H9 (cell line): ENCODE results near the gene FGFR3. TPM values are rescaled to one million over a fixed set of nuclear protein-coding genes. Genes with fewer than 3 reads are reported as not detected.

Experiments
- DNase-seq: peaks from one replicate; pipeline ENCODE4 v3.0.0-alpha.2; 2017
- H2AFZ ChIP-seq: one replicate; pipeline ENCODE4 v1.6.1; 2013; ENCODE audit warnings: mild to moderate bottlenecking, low read length, control low read depth, moderate library complexity
- H2AK5ac ChIP-seq: 2 replicates; pipeline ENCODE4 v1.6.1; 2013; ENCODE audit warnings: low read length, control low read depth, mixed read lengths; ENCODE audit not compliant: insufficient read length
- H2BK120ac ChIP-seq: one replicate; pipeline ENCODE4 v1.6.1; 2013; ENCODE audit warnings: low read depth, mild to moderate bottlenecking, low read length, control low read depth, inconsistent platforms; ENCODE audit not compliant: poor library complexity, severe bottlenecking
- H2BK12ac ChIP-seq: 2 replicates; pipeline ENCODE4 v1.6.1; 2013; ENCODE audit warnings: low read length, control low read depth, mixed read lengths, low read depth; ENCODE audit not compliant: insufficient read length
- H2BK15ac ChIP-seq: 2 replicates; pipeline ENCODE4 v1.6.1; 2013; ENCODE audit warnings: low read depth, low read length, control low read depth
- H2BK20ac ChIP-seq: one replicate; pipeline ENCODE4 v1.6.1; 2013; ENCODE audit warnings: low read depth, mild to moderate bottlenecking, low read length, control low read depth, inconsistent platforms; ENCODE audit not compliant: poor library complexity, severe bottlenecking
- H2BK5ac ChIP-seq: 2 replicates; pipeline ENCODE4 v1.6.1; 2013; ENCODE audit warnings: low read length, control low read depth, mixed read lengths; ENCODE audit not compliant: insufficient read length
- H3K14ac ChIP-seq: 2 replicates; pipeline ENCODE4 v1.6.1; 2013; ENCODE audit warnings: low read length, control low read depth; ENCODE audit not compliant: insufficient read depth
- H3K18ac ChIP-seq: 2 replicates; pipeline ENCODE4 v1.6.1; 2013; ENCODE audit warnings: low read depth, mild to moderate bottlenecking, mixed read lengths, low read length, control low read depth; ENCODE audit not compliant: insufficient read length
- H3K23ac ChIP-seq: 2 replicates; pipeline ENCODE4 v1.6.1; 2013; ENCODE audit warnings: low read length, control low read depth, mixed read lengths, low read depth; ENCODE audit not compliant: insufficient read length
- H3K23me2 ChIP-seq: 2 replicates; pipeline ENCODE4 v1.6.1; 2013; ENCODE audit warnings: low read depth, mild to moderate bottlenecking, mixed read lengths, low read length, control low read depth; ENCODE audit not compliant: insufficient read length, poor library complexity, severe bottlenecking
- H3K27ac ChIP-seq: 2 replicates; pipeline ENCODE4 v1.5.1; 2013; ENCODE audit warnings: low read length, control low read depth, mixed read lengths, low read depth; ENCODE audit not compliant: insufficient read length
- H3K27me3 ChIP-seq: 2 replicates; pipeline ENCODE4 v1.6.1; 2013; ENCODE audit warnings: low read length, control low read depth, inconsistent platforms; ENCODE audit not compliant: insufficient read depth
- H3K4ac ChIP-seq: 2 replicates; pipeline ENCODE4 v1.6.1; 2013; ENCODE audit warnings: low read depth, mild to moderate bottlenecking, control low read depth, inconsistent platforms, low read length, moderate library complexity
- H3K4me1 ChIP-seq: 2 replicates; pipeline ENCODE4 v1.6.1; 2013; ENCODE audit warnings: low read length, control low read depth, inconsistent platforms; ENCODE audit not compliant: insufficient read depth
- H3K4me2 ChIP-seq: 2 replicates; pipeline ENCODE4 v1.6.1; 2013; ENCODE audit warnings: low read length, control low read depth, mixed read lengths; ENCODE audit not compliant: insufficient read length, insufficient read depth
- H3K56ac ChIP-seq: 2 replicates; pipeline ENCODE4 v1.6.1; 2013; ENCODE audit warnings: low read depth, mild to moderate bottlenecking, mixed read lengths, low read length, control low read depth; ENCODE audit not compliant: insufficient read length
- H3K79me1 ChIP-seq: 2 replicates; pipeline ENCODE4 v1.6.1; 2013; ENCODE audit warnings: low read depth, mild to moderate bottlenecking, moderate library complexity, low read length, control low read depth, inconsistent platforms; ENCODE audit not compliant: insufficient read depth, poor library complexity, severe bottlenecking
- H3K79me2 ChIP-seq: 2 replicates; pipeline ENCODE4 v1.6.1; 2013; ENCODE audit warnings: low read length, control low read depth, inconsistent platforms; ENCODE audit not compliant: insufficient read depth
- H3K9ac ChIP-seq: 2 replicates; pipeline ENCODE4 v1.6.1; 2013; ENCODE audit warnings: low read length, control low read depth, mixed read lengths; ENCODE audit not compliant: insufficient read length; ENCODE audit errors: extremely low read depth
- H3K9me3 ChIP-seq: one replicate; pipeline ENCODE4 v1.6.1; 2013; ENCODE audit warnings: low read depth, low read length, inconsistent platforms; ENCODE audit not compliant: control insufficient read depth
- H3T11ph ChIP-seq: one replicate; pipeline ENCODE4 v1.6.1; 2013; ENCODE audit warnings: mild to moderate bottlenecking, low read length, control low read depth, inconsistent platforms
- H4K20me1 ChIP-seq: one replicate; pipeline ENCODE4 v1.6.1; 2013; ENCODE audit not compliant: control insufficient read depth, insufficient read length, insufficient read depth
- H4K5ac ChIP-seq: 2 replicates; pipeline ENCODE4 v1.6.1; 2013; ENCODE audit warnings: low read depth, mild to moderate bottlenecking, mixed read lengths, low read length, control low read depth; ENCODE audit not compliant: insufficient read length
- H4K8ac ChIP-seq: replicated peaks from 2 replicates; pipeline ENCODE4 v1.6.1; 2013; ENCODE audit warnings: low read length, control low read depth, mixed read lengths, low read depth; ENCODE audit not compliant: insufficient read length
- H4K91ac ChIP-seq: 2 replicates; pipeline ENCODE4 v1.6.1; 2013; ENCODE audit warnings: low read depth, mild to moderate bottlenecking, moderate library complexity, mixed read lengths, low read length, control low read depth; ENCODE audit not compliant: insufficient read length
- H3K27ac Mint-ChIP-seq, 3 experiments: 2 replicates in 2 of 3; 3 replicates in 1 of 3; pipeline ENCODE4 v1.8.0; 2020 to 2021; ENCODE audit warnings: mixed read lengths in 3 of 3, mild to moderate bottlenecking in 1 of 3, moderate library complexity in 1 of 3
- H3K27me3 Mint-ChIP-seq: 2 replicates; pipeline ENCODE4 v1.8.0; 2021; ENCODE audit warnings: low read depth, mild to moderate bottlenecking, moderate library complexity, mixed read lengths
- H3K36me3 Mint-ChIP-seq, 3 experiments: 2 replicates in 2 of 3; 3 replicates in 1 of 3; pipeline ENCODE4 v1.8.0; 2020 to 2021; ENCODE audit warnings: low read depth in 3 of 3, mixed read lengths in 3 of 3; ENCODE audit not compliant: insufficient read depth in 1 of 3
- H3K4me1 Mint-ChIP-seq, 2 experiments: 2 replicates each; pipeline ENCODE4 v1.8.0; 2020; ENCODE audit warnings: mixed read lengths in 2 of 2
- H3K4me3 Mint-ChIP-seq, 2 experiments: 2 replicates in 1 of 2; 3 replicates in 1 of 2; pipeline ENCODE4 v1.8.0; 2020 to 2021; ENCODE audit warnings: mild to moderate bottlenecking in 2 of 2, mixed read lengths in 2 of 2, moderate library complexity in 1 of 2
- H3K9me3 Mint-ChIP-seq, 2 experiments: 2 replicates in 1 of 2; 3 replicates in 1 of 2; pipeline ENCODE4 v1.8.0; 2020; ENCODE audit warnings: mild to moderate bottlenecking in 2 of 2, mixed read lengths in 2 of 2, moderate library complexity in 1 of 2
- WGBS: extraction: QIAGEN DNeasy Blood & Tissue Kit; methylation state at CpG from one replicate; pipeline ENCODE4 v1.1.7; 2013; ENCODE audit warnings: missing lambda C conversion rate, low lambda C conversion rate, mixed read lengths; ENCODE audit not compliant: insufficient read length; ENCODE audit errors: extremely low coverage; 5-methylcytosine and 5-hydroxymethylcytosine counted together
- total RNA-seq: library from RNA; stranded (reverse); gene quantifications from 2 replicates; pipeline ENCODE4 v1.2.1, GENCODE V29; 2021
- TF ChIP-seq, protein P1 (sequence below): fragments of 200-600 bp; sonication (generic); conservative IDR thresholded peaks from 3 replicates; pipeline ENCODE4 v1.8.0; 2021; ENCODE audit warnings: antibody characterized with exemption, mild to moderate bottlenecking

The FGFR3 gene
- total RNA-seq, 1 experiment from 2014 or later, result 75.7 TPM

GRCh38 chr4:1765409-1766072, 27.6 kb upstream of the FGFR3 start:
- H3K4ac ChIP-seq, result no peak overlapping the region
- H2AFZ ChIP-seq, result no peak overlapping the region
- H4K8ac ChIP-seq, result no peak overlapping the region
- H3K4me1 ChIP-seq, result no peaks in the 10 kb centered on the region; the same call in 1 of the 2 replicates
- no peak overlapping the region for H2BK5ac ChIP-seq
- no peaks in the 10 kb centered on the region for H4K20me1 ChIP-seq
- H3K23ac ChIP-seq, result no peak overlapping the region
- no peak overlapping the region for H3K4me2 ChIP-seq
- no peak overlapping the region for H3T11ph ChIP-seq
- no CpG with 5 or more reads among the region's 10 CpGs for WGBS
- Mint-ChIP-seq H3K9me3 (no peaks in the 10 kb centered on the region), H3K4me1 (peaks cover 13 to 25% of the 10 kb centered on the region in 2 experiments), H3K4me3 (no peak overlapping the region), H3K27ac (no peak overlapping the region; a peak in 2 of 7 replicates), H3K27me3 (peaks cover 15% of the 10 kb centered on the region), H3K36me3 (no peaks in the 10 kb centered on the region)
- H2BK20ac ChIP-seq, result no peak overlapping the region
- no peak overlapping the region for H2AK5ac ChIP-seq
- H3K9me3 ChIP-seq, result no peaks in the 10 kb centered on the region
- no peaks in the 10 kb centered on the region for H3K27me3 ChIP-seq
- no peak overlapping the region for H3K14ac ChIP-seq
- no peak overlapping the region for H2BK120ac ChIP-seq
- H3K27ac ChIP-seq, result no peak overlapping the region
- no peak overlapping the region for H2BK12ac ChIP-seq
- no peak overlapping the region for H3K9ac ChIP-seq
- no peak overlapping the region for H4K5ac ChIP-seq
- DNase-seq, result no peak
- H3K79me2 ChIP-seq, result no peaks in the 10 kb centered on the region
- no peak overlapping the region for H3K18ac ChIP-seq
- no peak overlapping the region for H3K56ac ChIP-seq
- no peak overlapping the region for H2BK15ac ChIP-seq
- H3K23me2 ChIP-seq, result peaks cover 3% of the 10 kb centered on the region
- H4K91ac ChIP-seq, result no peak overlapping the region
- TF ChIP-seq, protein P1, sequence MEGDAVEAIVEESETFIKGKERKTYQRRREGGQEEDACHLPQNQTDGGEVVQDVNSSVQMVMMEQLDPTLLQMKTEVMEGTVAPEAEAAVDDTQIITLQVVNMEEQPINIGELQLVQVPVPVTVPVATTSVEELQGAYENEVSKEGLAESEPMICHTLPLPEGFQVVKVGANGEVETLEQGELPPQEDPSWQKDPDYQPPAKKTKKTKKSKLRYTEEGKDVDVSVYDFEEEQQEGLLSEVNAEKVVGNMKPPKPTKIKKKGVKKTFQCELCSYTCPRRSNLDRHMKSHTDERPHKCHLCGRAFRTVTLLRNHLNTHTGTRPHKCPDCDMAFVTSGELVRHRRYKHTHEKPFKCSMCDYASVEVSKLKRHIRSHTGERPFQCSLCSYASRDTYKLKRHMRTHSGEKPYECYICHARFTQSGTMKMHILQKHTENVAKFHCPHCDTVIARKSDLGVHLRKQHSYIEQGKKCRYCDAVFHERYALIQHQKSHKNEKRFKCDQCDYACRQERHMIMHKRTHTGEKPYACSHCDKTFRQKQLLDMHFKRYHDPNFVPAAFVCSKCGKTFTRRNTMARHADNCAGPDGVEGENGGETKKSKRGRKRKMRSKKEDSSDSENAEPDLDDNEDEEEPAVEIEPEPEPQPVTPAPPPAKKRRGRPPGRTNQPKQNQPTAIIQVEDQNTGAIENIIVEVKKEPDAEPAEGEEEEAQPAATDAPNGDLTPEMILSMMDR, result no peak
- H3K79me1 ChIP-seq, result no peaks in the 10 kb centered on the region
